GM12878 (cell line): ENCODE results near the gene CYTIP. TPM values are rescaled to one million over a fixed set of nuclear protein-coding genes. Genes with fewer than 3 reads are reported as not detected.

ENCODE experiments used
- BHLHE40 ChIP-seq, 2 experiments: fragments of 450-650 bp in 1 of 2; IDR thresholded peaks; 2 replicates each; pipeline ENCODE4 v1.6.1; 2011 to 2017; ENCODE audit warnings: low read depth in 2 of 2, borderline replicate concordance in 1 of 2, improper control_type of control experiment in 1 of 2, low read length in 1 of 2, mild to moderate bottlenecking in 1 of 2
- CEBPZ ChIP-seq: fragments of 150-350 bp; IDR thresholded peaks from 2 replicates; pipeline ENCODE4 v1.6.1; 2016; ENCODE audit warnings: low read depth, low read length
- CHD1 ChIP-seq: IDR thresholded peaks from 2 replicates; pipeline ENCODE4 v1.6.1; 2012; ENCODE audit warnings: low read depth, low read length, improper control_type of control experiment
- CREB1 ChIP-seq: IDR thresholded peaks from 2 replicates; pipeline ENCODE4 v1.6.1; 2012; ENCODE audit warnings: low read depth, mild to moderate bottlenecking, inconsistent platforms
- DPF2 ChIP-seq: fragments of 450-650 bp; IDR thresholded peaks from 2 replicates; pipeline ENCODE4 v1.6.1; 2017; ENCODE audit warnings: mild to moderate bottlenecking
- ELK1 ChIP-seq: IDR thresholded peaks from 2 replicates; pipeline ENCODE4 v1.6.1; 2012; ENCODE audit warnings: low read depth, low read length, improper control_type of control experiment
- GATAD2B ChIP-seq: fragments of 450-650 bp; conservative IDR thresholded peaks from 2 replicates; pipeline ENCODE4 v1.6.1; 2017; ENCODE audit warnings: low read depth, mild to moderate bottlenecking, moderate library complexity
- JUND ChIP-seq: IDR thresholded peaks from 2 replicates; pipeline ENCODE4 v1.6.1; 2012; ENCODE audit warnings: low read depth, mild to moderate bottlenecking, low read length, improper control_type of control experiment, moderate library complexity
- LARP7 ChIP-seq: fragments of 450-650 bp; IDR thresholded peaks from 2 replicates; pipeline ENCODE4 v1.6.1; 2017; ENCODE audit warnings: mild to moderate bottlenecking
- MEF2A ChIP-seq: IDR thresholded peaks from 2 replicates; pipeline ENCODE4 v1.6.1; 2011; ENCODE audit warnings: low read depth, mild to moderate bottlenecking, low read length, moderate library complexity; ENCODE audit not compliant: insufficient read depth
- MEF2B ChIP-seq: fragments of 450-650 bp; IDR thresholded peaks from 2 replicates; pipeline ENCODE4 v1.6.1; 2018; ENCODE audit warnings: mild to moderate bottlenecking, moderate library complexity; ENCODE audit not compliant: partially characterized antibody, poor library complexity, severe bottlenecking
- MYB ChIP-seq: fragments of 150-350 bp; IDR thresholded peaks from 2 replicates; pipeline ENCODE4 v1.6.1; 2014; ENCODE audit warnings: mild to moderate bottlenecking, low read depth, low read length, borderline replicate concordance
- NFIC ChIP-seq: IDR thresholded peaks from 2 replicates; pipeline ENCODE4 v1.6.1; 2012; ENCODE audit warnings: low read depth, mild to moderate bottlenecking, inconsistent platforms, low read length, moderate library complexity
- POLR2AphosphoS2 ChIP-seq: IDR thresholded peaks from 2 replicates; pipeline ENCODE4 v1.6.1; 2011; ENCODE audit warnings: low read depth, mild to moderate bottlenecking, low read length, improper control_type of control experiment, moderate library complexity
- RAD51 ChIP-seq: fragments of 450-650 bp; IDR thresholded peaks from 2 replicates; pipeline ENCODE4 v1.6.1; 2016; ENCODE audit warnings: moderate library complexity, mild to moderate bottlenecking, inconsistent platforms
- RELA ChIP-seq: fragments of 450-650 bp; IDR thresholded peaks from 2 replicates; pipeline ENCODE4 v1.8.0; 2014; ENCODE audit warnings: borderline replicate concordance; ENCODE audit not compliant: partially characterized antibody
- SMAD1 ChIP-seq: fragments of 450-650 bp; IDR thresholded peaks from 2 replicates; pipeline ENCODE4 v1.6.1; 2018; ENCODE audit warnings: mild to moderate bottlenecking, low read depth; ENCODE audit not compliant: partially characterized antibody
- SUPT20H ChIP-seq: IDR thresholded peaks from 2 replicates; pipeline ENCODE4 v1.6.1; 2011; ENCODE audit warnings: low read depth, mild to moderate bottlenecking, low read length, moderate library complexity, borderline replicate concordance; ENCODE audit not compliant: control insufficient read depth
- USF1 ChIP-seq: IDR thresholded peaks from 2 replicates; pipeline ENCODE4 v1.6.1; 2011; ENCODE audit warnings: borderline replicate concordance, low read depth, mild to moderate bottlenecking, moderate library complexity, mixed read lengths, low read length; ENCODE audit not compliant: insufficient read depth; ENCODE audit errors: extremely low read length
- ZNF592 ChIP-seq: fragments of 450-650 bp; IDR thresholded peaks from 2 replicates; pipeline ENCODE4 v1.6.1; 2017; ENCODE audit warnings: mild to moderate bottlenecking, moderate library complexity
- ZSCAN29 ChIP-seq: fragments of 450-650 bp; IDR thresholded peaks from 2 replicates; pipeline ENCODE4 v1.6.1; 2017; ENCODE audit warnings: mild to moderate bottlenecking, moderate library complexity
- polyA plus RNA-seq, 11 experiments: library from polyadenylated mRNA; depleted of rRNA in 4 of 11; unstranded in 6 of 11; stranded (reverse) in 5 of 11; fragments of >200 nt; fragmentation: Nextera tagmentation in 4 of 11; fragmentation: Illumina TruSeq in 1 of 11; extraction: Ambion mirVana in 4 of 11; extraction: Trizol in 1 of 11; gene quantifications; 1 replicate in 1 of 11; 2 replicates in 10 of 11; pipeline versions ENCODE4 v1.2.1 to v1.2.3, GENCODE V29; 2011 to 2016; ENCODE audit warnings: inconsistent platforms in 2 of 11, missing spikeins in 2 of 11, low read depth in 1 of 11
- total RNA-seq, 4 experiments: library from RNA; depleted of rRNA in 3 of 4; stranded (reverse); fragments of >200 nt in 3 of 4; fragmentation: Illumina TruSeq in 1 of 4; extraction: Trizol in 1 of 4; gene quantifications; 2 replicates each; pipeline versions ENCODE4 v1.2.1 to v1.2.3, GENCODE V29; 2013 to 2021

CYTIP gene
- total and polyA plus RNA-seq, 10 of the 15 experiments (the other 5 are each of a cell fraction or from before 2014, with no cell fraction given) = 55.1 to 178 (median 73.4) TPM

GRCh38 chr2:157441072-157441454 lies 2.8 kb downstream of the CYTIP start (continued):
- TF ChIP-seq ZNF592 (no peak), SMAD1 (no peak), CHD1 (0 out of 2 replicates have a peak, but pooled peaks have one; percentile 72), NFIC (peak; percentile 80), DPF2 (peak; percentile 50; the same call in 1 of the 2 replicates), GATAD2B (no peak), CREB1 (peak; percentile 84), MEF2B (peak; percentile 46), BHLHE40 (IDR thresholded peaks at IDR 0.05; ENCODE audit: borderline replicate concordance in 1 of 2, low read depth in 2 of 2, low read length in 1 of 2) (peak; percentile 66 to 83), ELK1 (no peak), RELA (no peak), POLR2AphosphoS2 (no peak), JUND (0 out of 2 replicates have a peak, but pooled peaks have one; percentile 23), LARP7 (no peak), ZSCAN29 (no peak), USF1 (no peak), RAD51 (peak; percentile 71), CEBPZ (no peak), MYB (no peak), SUPT20H (no peak), MEF2A (peak; percentile 88)
